UCSD-AML1 (cell line): Measurements from ENCODE around the gene CAMKV.
A peak's percentile ranks its signal among the peaks of the same experiment; 100 is the strongest.
"Not testable (repeated sequence)": the region's sequence is repeated elsewhere in the genome, so short reads cannot be mapped to it uniquely, and the experiment has no call there.

Experiments used
- DNase-seq: peaks from one replicate; lab custom pipeline; 2025; ENCODE audit not compliant: unreplicated experiment; lab: John Stamatoyannopoulos, UW

CAMKV gene

GRCh38 chr3:49856181-49857005 is 13.3 kb downstream of the CAMKV start, which contains the start of gene TRAIP:
TRAIP (minus strand) TSS chr3:49856564; CDS start chr3:49856453, 111 bp downstream.
- peak; percentile 94 for DNase-seq

- no peak for DNase-seq
Observed at GRCh38 chr3:49855662-49856061, 14.0 kb downstream of the CAMKV start.

- DNase-seq, result no peak
Observed at GRCh38 chr3:49845694-49846093, 24.0 kb downstream of the CAMKV start.

GRCh38 chr3:49844464-49845183 is 25.1 kb downstream of the CAMKV start:
- DNase-seq, result no peak

- no peak for DNase-seq
Observed at GRCh38 chr3:49842843-49843517, 26.7 kb downstream of the CAMKV start.

- no peak for DNase-seq
Observed at GRCh38 chr3:49841806-49842205, 27.9 kb downstream of the CAMKV start.

- DNase-seq, result peak; percentile 55
Observed at GRCh38 chr3:49841126-49841696, 28.5 kb downstream of the CAMKV start.

- DNase-seq, result no peak
Observed at GRCh38 chr3:49840388-49840787, 29.3 kb downstream of the CAMKV start.

GRCh38 chr3:49839193-49839809 is 30.4 kb downstream of the CAMKV start:
- DNase-seq, result peak; percentile 79

GRCh38 chr3:49831341-49831740 is 38.4 kb downstream of the CAMKV start:
- DNase-seq, result peak; percentile 41

- no peak for DNase-seq
Observed at GRCh38 chr3:49826016-49826415, 43.7 kb downstream of the CAMKV start.

GRCh38 chr3:49823131-49823530 is 46.6 kb downstream of the CAMKV start:
- not testable (repeated sequence) for DNase-seq

- DNase-seq, result peak; percentile 60
Observed at GRCh38 chr3:49813497-49814174, 56.1 kb downstream of the CAMKV start, which contains the start of gene UBA7. UBA7 (minus strand) TSS chr3:49813953; CDS start chr3:49813787, 166 bp downstream.

GRCh38 chr3:49812916-49813496 is 56.7 kb downstream of the CAMKV start:
- no peak for DNase-seq
